ENCODE results near the gene NDUFB4. TPM values are rescaled to one million over a fixed set of nuclear protein-coding genes. Genes with fewer than 3 reads are reported as not detected.
"Not testable (repeated sequence)": the region's sequence is repeated elsewhere in the genome, so short reads cannot be mapped to it uniquely, and the experiment has no call there.

The NDUFB4 gene
- total and polyA plus RNA-seq, 9 of the 15 experiments (the other 6 are each of a cell fraction or from before 2014, with no cell fraction given) = 124 to 670 (median 227) TPM

GRCh38 chr3:120638820-120639219 is 42.7 kb downstream of the NDUFB4 start:
- POLR2A ChIA-PET; H4K20me1 ChIP-seq (replicated peaks; ENCODE audit: control insufficient read depth, insufficient read depth, low read length); H3K4me2 ChIP-seq (ENCODE audit: insufficient read depth, low read length); H2AFZ ChIP-seq (ENCODE audit: low read depth, low read length); H3K9me1 ChIP-seq (ENCODE audit: control insufficient read depth, insufficient read depth, low read length); H3K4me3 ChIP-seq; H3K9ac ChIP-seq (ENCODE audit: insufficient read depth in 1 of 2, low read depth in 2 of 2, low read length in 2 of 2); H3K27me3 ChIP-seq (ENCODE audit: control insufficient read depth in 2 of 2, insufficient read depth in 2 of 2, low read length in 2 of 2); FAIRE-seq; BruUV-seq (replicated peaks); H3K27ac ChIP-seq (ENCODE audit: extremely low read depth, low read depth, low read length); in situ Hi-C loops (cut with MboI); DNase-seq (ENCODE audit: extremely low read depth in 1 of 4, low spot score in 3 of 4); CTCF ChIA-PET (ENCODE audit: low intra/inter-chr PET ratio); intact Hi-C loops (cut with micrococcal nuclease); H3K36me3 ChIP-seq (ENCODE audit: control insufficient read depth, insufficient read depth, low read length); ATAC-seq; H3K79me2 ChIP-seq (ENCODE audit: control insufficient read depth, insufficient read depth, low read length); H3K9me3 ChIP-seq (replicated peaks; ENCODE audit: control insufficient read depth, insufficient read depth, low read depth, low read length): not testable (repeated sequence)
- TF ChIP-seq ZFP36 (IDR thresholded peaks at IDR 0.05; ENCODE audit: low read depth, low read length, partially characterized antibody) (peak; percentile 20), ZNF431 (CRISPR knock-in tag; IDR thresholded peaks at IDR 0.05) (peak; percentile 81)
- WGBS (ENCODE audit: insufficient coverage, low coverage, missing lambda C conversion rate) = 54% methylated on average over 4 of the region's 4 CpGs
- H3K4me1 ChIP-seq (replicated peaks in 1 of 2; ENCODE audit: control insufficient read depth in 2 of 2, insufficient read depth in 2 of 2, low read length in 2 of 2) = peaks cover 0 to 17% of the 10 kb centered on the region in 2 experiments; a peak in 3 of 5 replicates

- H3K27me3 ChIP-seq (ENCODE audit: control insufficient read depth in 2 of 2, insufficient read depth in 2 of 2, low read length in 2 of 2) = no peaks in the 10 kb centered on the region
- no peak overlapping the region for H3K4me3 ChIP-seq
- ATAC-seq (no peak), DNase-seq (ENCODE audit: extremely low read depth in 1 of 4, low spot score in 3 of 4) (no peak), FAIRE-seq (no peak)
- H3K9ac ChIP-seq (ENCODE audit: insufficient read depth in 1 of 2, low read depth in 2 of 2, low read length in 2 of 2) = no peak overlapping the region
- H2AFZ ChIP-seq (ENCODE audit: low read depth, low read length) = no peak overlapping the region
- H3K79me2 ChIP-seq (ENCODE audit: control insufficient read depth, insufficient read depth, low read length) = no peaks in the 10 kb centered on the region
- H3K36me3 ChIP-seq (ENCODE audit: control insufficient read depth, insufficient read depth, low read length) = no peaks in the 10 kb centered on the region
- BruUV-seq (replicated peaks) = no TSS peak
- no peaks in the 10 kb centered on the region for H4K20me1 ChIP-seq (replicated peaks; ENCODE audit: control insufficient read depth, insufficient read depth, low read length)
- POLR2A ChIA-PET = no interaction called here
- no peak overlapping the region for H3K27ac ChIP-seq (ENCODE audit: extremely low read depth, low read depth, low read length)
- TF ChIP-seq ZBTB11 (CRISPR knock-in tag; IDR thresholded peaks at IDR 0.05) (no peak), HNRNPH1 (optimal IDR thresholded peaks at IDR 0.05; ENCODE audit: low read depth, low read length) (no peak), MNT (conservative IDR thresholded peaks at IDR 0.05) (no peak), ZNF699 (CRISPR knock-in tag; IDR thresholded peaks at IDR 0.05; ENCODE audit: insufficient replicate concordance) (no peak), NFRKB (IDR thresholded peaks at IDR 0.05; ENCODE audit: low read depth) (no peak), GTF2E2 (tag; IDR thresholded peaks at IDR 0.05) (no peak), ATF4 (CRISPR knock-in tag; IDR thresholded peaks at IDR 0.05) (no peak)
- no peaks in the 10 kb centered on the region for H3K9me1 ChIP-seq (ENCODE audit: control insufficient read depth, insufficient read depth, low read length)
- intact Hi-C loops (cut with micrococcal nuclease) (no loop called here), in situ Hi-C loops (cut with MboI) (no loop called here)
- peaks cover 0 to 31% of the 10 kb centered on the region in 2 experiments; a peak in 4 of 5 replicates for H3K4me1 ChIP-seq (replicated peaks in 1 of 2; ENCODE audit: control insufficient read depth in 2 of 2, insufficient read depth in 2 of 2, low read length in 2 of 2)
- 100% methylated on average over 1 of the region's 1 CpG for WGBS (ENCODE audit: insufficient coverage, low coverage, missing lambda C conversion rate)
- H3K9me3 ChIP-seq (replicated peaks; ENCODE audit: control insufficient read depth, insufficient read depth, low read depth, low read length) = peaks cover 3% of the 10 kb centered on the region
- CTCF ChIA-PET (ENCODE audit: low intra/inter-chr PET ratio) = no interaction called here
- H3K4me2 ChIP-seq (ENCODE audit: insufficient read depth, low read length) = no peak overlapping the region
These were observed 44.1 kb downstream of the NDUFB4 start for GRCh38 chr3:120640231-120640630.

Measured in K562 (cell line).